Measurements from ENCODE around the gene FAM210A. TPM values are rescaled to one million over a fixed set of nuclear protein-coding genes. Genes with fewer than 3 reads are reported as not detected.
"Not testable (repeated sequence)": the region's sequence is repeated elsewhere in the genome, so short reads cannot be mapped to it uniquely, and the experiment has no call there.

Gene FAM210A
- total RNA-seq, 1 experiment from 2014 or later = 23.0 TPM

DNA sequence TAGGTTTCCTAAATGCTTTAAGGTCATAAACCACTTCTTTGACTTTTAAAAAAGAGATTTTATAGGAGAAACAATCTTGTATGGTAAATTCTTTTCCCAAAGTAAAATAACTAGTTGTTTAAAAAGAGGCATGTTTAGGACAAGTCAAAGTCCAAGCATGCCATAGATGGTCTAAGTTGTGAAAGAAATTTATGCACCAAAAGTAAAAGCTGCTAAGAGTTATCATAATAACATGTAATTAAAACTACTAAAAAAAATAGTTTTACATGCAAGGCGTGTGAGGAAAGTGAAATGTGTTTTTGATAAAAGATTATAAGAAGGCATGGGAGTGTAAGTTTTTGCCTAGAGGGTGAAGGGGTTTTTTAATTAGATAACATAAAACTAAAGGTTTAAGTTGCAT is 22.5 kb downstream of the FAM210A start:
- DNase-seq (ENCODE audit: low read depth) = peak; percentile 38

DNA sequence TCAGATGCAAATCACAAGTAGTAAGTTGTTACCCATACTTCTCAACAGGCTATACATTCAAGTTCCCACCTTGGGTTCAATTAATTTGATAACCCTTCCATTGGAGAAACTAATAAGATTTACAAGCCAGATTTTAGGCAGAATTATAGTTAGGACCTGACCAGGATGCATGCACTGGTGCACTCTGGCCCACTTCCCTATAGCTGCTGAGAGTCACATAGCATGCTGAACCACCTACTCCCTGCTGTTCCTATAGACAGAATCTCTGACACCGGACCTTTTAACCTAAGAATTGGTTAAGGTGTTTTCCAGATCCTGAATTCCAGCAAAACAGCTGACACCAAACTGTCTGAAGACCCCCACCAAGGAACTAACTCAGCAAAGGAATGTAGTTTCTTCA is 26.2 kb downstream of the FAM210A start:
- no peak for DNase-seq (ENCODE audit: low read depth)

DNA sequence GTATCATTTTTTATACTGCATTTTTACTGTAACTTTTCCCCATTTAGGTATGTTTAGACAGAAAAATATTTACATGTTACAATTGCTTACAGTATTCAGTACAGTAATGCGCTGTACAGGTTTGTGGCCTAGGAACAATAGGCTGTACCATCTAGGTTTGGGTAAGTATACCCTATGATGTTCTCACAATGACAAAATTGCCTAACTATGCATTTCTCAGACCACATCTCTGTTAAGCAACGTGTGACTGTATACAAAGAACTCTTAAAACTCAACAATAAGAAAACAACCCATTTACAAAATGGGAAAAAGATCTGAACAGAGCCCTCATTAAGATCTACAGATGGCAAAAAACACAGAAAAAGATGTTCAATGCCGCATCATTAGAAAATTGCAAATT is 29.4 kb downstream of the FAM210A start:
- no peak for DNase-seq (ENCODE audit: low read depth)

DNA sequence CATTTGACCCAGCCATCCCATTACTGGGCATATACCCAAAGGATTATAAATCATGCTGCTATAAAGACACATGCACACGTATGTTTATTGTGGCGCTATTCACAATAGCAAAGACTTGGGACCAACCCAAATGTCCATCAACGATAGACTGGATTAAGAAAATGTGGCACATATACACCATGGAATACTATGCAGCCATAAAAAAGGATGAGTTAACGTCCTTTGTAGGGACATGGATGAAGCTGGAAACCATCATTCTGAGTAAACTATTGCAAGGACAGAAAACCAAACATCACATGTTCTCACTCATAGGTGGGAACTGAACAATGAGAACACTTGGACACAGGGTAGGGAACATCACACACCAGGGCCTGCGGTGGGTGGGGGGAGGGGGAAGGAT is 31.0 kb downstream of the FAM210A start:
- DNase-seq (ENCODE audit: low read depth) = not testable (repeated sequence)

DNA sequence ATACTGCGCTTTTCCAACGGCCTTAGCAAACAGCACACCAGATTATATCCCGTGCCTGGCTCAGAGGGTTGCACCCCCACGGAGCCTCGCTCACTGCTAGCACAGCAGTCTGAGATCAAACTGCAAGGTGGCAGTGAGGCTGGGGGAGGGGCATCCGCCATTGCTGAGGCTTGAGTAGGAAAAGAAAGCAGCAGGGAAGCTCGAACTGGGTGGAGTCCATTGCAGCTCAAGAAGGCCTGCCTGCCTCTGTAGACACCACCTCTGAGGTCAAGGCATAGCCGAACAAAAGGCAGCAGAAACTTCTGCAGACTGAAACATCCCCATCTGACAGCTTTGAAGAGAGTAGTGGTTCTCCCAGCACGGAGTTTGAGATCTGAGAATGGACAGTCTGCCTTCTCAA is 36.3 kb downstream of the FAM210A start:
- DNase-seq (ENCODE audit: low read depth) = not testable (repeated sequence)

DNA sequence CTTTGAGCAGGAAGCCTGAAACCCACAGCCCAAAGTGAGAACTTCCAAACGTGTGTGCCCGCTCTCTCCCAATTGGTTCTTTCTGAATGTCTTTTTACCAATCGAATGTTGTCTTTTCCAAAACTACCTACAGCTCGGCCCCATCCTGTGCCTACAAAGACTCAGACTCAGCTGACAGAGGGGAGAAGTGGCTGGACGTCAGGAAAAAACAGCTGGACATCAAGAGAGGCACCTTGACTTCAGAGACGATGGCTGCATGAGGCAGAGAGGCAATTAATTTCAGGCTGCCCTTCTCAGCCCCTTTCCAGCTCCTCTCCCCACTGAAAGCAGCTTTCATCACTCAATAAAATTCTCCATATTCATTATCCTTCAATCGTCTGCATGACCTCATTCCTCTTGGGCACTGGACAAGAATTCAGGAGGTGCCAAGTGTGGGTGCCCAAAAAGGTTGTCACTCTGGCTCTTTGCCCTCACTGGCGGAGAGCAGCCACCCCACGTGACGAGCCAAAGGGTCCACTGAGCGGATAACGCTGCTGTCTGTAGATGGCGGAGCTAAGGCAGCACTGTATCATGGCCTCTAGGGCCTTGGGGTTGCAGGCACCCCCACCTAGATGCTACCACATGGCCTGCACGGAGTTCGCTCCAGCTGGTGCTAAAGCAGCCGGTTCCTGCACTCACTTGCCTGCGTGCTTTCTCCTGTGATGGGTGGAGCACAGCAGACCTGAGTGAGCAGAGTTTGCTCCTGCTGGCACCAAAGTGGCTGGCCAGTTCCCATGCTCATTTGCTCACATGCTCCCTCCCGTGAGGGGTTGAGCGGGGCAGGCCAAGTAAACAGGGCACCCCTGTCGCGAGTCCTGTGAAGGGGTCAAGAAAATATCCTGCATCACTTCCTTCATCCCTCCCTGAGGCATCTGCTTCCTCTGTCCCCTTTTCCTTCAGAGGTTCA is 37.9 kb downstream of the FAM210A start:
- no peak for DNase-seq (ENCODE audit: low read depth)

DNA sequence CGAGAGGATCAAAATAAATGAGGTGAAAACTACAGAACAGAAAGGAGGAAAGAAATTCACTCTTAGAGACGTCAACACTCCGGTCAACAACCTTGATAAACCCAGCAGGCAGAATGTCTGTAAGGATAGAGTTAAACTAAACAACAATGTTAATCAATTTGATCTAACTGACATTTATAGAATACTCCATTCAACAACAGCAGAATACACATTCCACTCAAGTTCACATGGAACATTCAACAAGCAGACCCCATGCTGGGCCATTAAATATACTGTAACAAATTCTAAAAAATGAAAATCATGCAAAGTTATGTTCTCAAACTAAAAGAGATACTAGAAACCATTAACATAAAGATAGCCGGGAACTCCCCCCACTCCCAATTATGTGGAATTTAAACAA is 41.8 kb downstream of the FAM210A start:
- DNase-seq (ENCODE audit: low read depth) = no peak

DNA sequence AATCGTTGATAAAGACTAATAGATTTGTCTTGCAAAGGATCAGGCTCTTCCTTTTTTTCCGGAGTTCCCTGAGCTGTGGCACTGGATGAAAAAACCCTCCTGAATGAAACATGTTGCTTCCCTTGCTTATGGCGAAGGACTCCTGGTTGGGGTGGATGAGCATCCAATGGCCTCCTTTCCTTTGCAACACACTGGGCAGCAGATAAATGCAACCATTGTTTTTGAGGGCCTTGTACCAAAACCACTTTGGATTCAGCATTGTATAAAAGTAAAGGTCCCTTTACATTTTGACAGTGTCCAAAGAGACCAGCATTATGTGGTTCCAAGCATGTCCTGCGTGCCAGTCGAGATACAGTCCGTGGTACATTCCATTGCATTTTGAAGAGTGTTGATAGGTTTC is 44.7 kb downstream of the FAM210A start:
- no peak for DNase-seq (ENCODE audit: low read depth)

DNA sequence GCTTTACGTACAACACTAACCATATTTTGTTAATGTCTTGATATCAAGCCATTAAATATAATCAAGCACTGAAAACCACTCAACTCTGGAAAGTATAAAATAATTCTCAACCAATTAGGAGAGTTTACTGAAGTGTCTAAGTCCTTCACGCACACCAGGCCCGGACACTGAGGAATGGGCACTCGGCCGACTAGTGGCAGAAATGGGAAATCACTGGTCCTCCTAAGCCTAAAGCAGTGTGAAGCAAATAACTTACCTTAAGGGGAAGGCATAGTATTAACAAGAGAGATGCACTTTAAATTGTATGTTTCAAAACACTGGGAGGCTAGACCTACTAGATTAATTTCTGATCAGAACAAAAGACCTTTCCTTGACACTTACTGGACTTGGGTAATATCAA is 45.7 kb downstream of the FAM210A start:
- no peak for DNase-seq (ENCODE audit: low read depth)

DNA sequence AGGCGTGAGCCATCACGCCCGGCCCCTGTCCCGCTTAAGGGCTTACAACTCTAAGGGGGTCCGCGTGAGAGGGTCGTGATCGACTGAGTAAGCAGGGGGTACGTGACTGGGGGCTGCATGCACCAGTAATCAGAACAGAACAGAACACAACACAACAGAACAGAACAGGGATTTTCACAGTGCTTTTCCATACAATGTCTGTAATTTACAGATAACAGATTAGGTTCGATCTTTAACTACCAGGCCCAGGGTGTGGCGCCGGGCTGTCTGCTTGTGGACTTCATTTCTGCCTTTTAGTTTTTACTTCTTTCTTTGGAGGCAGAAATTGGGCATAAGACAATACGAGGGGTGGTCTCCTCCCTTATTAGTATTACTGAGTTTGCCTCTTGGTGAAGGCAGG is 49.0 kb downstream of the FAM210A start:
- not testable (repeated sequence) for DNase-seq (ENCODE audit: low read depth)

DNA sequence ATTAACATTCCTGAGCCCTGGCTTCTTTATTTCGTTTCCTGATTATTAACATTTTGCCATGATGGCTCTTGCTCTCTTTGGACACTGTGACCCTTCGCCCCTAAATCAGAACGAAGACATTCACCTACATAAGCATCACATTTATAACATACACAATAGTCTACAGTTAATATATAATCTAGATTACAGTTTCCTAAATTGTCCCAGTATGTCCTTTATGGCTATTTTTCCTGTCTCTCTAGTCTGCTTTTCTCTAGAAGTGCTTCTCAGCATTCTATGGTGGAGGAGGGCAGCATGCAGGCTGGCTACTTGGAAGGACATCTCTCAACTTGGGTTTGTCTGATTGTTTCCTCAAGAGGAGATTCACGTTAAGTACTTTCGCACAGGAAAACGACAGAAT is 49.9 kb downstream of the FAM210A start:
- DNase-seq (ENCODE audit: low read depth) = no peak

DNA sequence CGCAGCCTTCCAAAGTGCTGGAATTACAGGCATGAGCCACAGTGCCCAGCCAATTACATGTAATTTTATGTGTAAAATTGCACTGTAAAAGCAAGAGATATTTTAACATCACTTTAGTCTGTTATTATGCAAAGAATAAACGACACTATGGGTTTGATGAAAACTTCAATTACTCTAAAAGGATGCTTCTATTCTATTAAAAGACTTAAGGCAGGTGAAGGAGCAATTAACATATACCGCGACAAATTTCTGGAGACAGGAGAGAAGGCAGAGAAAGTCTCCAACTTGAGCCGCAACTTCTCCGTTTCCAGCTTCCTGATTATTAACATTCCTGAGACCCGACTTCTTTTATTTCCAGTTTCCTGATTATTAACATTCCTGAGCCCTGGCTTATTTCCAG is 53.7 kb downstream of the FAM210A start:
- DNase-seq (ENCODE audit: low read depth) = no peak

DNA sequence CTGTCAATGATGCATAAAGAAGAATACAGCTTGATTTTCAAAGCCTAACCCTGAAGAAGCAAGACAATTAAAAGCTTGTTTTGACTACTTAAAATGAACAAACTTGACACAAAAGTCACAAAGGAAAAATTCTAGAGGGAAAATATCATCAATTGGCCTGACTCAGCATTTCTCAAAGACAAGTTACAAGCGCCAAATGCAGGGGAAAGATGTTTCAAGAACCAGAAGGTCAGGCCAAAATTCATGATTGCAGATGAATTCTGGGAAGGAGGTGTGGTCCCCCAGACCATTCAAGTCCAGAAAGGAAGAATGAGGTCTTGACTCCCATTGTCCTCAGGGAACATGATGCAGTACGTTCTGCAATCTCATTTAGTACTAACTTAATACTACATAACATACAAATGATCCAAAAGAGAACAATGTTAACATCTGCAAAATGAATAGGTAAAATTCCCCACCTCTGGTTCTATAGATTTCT is 64.5 kb downstream of the FAM210A start:
- DNase-seq (ENCODE audit: low read depth) = no peak

DNA sequence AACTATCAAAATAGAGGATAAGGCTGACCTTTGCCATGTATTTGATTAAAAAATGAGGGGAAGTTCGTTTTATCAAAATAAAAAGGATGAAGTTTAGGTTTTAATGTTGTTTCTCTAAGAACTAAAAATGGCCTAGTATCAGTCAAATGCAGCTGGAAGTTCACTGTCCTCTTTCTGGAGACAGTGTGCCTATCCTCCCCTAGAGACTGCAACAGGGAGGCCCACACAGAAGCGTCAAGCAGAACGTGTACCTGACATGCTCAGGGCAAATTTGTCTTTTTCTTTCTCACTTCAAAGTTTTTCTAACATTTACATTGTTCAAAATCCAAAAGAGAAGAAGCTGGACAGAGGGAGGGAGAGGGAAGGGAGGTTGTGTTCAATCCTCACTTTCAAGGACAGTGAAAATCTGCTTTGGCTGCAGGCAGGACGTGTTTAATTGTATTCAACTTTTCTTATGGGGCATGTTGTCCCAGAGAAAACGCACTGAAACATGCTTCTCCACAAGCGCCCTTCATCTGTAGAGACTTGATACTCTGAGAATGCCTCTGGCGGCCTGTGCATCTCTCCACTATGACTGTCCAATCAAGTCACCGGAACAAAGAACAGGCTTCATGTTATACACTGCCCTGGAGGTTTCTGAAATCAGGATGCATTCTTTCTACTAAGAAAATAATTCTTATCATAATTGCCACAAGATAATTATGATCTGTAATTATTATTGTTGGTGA is 65.1 kb downstream of the FAM210A start:
- no peak for DNase-seq (ENCODE audit: low read depth)

DNA sequence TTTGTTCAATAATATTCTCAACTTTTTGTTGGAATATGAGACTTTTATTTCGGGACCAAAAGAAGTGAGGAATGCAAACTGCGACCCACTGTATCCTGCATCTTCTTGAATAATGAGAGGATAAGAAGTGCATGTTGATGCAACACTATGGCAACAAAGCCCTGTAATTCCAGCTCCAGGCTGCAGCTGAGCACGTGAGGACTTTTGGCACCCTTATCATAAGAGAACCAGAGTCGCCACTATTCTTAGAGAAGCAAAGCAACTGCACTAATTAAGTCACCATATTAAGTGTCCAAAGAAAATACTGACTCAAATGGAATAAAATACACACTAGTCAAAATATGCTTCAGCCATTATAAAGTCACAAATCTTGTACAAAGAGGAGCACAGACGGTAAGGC is 65.8 kb downstream of the FAM210A start:
- DNase-seq (ENCODE audit: low read depth) = no peak

DNA sequence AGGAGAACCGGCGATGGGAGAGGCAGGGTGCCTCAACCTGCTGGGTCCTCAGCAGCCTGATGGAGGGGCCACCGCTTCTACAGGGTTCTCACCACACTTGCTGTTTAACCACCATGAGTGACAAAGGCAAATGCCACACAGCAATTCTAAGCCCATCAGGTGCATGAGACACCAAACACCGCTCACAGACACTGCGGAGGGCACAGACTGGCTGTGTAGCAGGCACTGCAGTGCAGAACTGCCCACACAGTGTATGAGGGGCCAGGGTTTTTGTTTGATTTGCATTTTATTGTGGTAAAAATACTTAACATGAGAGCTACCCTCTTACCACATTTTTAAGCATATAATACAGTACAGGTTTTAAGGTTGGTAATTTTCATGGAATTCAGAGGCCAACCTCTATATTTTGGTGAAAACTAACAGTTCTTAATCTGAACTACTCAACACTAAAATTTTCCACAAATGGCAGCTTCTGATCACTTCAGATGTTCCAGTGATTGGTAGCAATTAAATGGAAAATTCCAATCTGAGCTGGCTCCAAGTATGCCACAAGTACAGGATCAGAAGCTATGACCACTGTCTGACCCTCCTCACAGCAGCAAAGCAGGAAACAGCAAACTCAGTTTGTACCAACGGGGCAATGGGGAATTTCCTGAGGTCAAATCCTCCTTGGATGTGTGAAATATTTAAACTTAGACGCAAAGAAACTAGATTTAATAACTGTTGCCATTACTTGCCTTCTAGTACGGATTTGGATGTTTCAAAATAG is 67.7 kb downstream of the FAM210A start:
- no peak for DNase-seq (ENCODE audit: low read depth)

DNA sequence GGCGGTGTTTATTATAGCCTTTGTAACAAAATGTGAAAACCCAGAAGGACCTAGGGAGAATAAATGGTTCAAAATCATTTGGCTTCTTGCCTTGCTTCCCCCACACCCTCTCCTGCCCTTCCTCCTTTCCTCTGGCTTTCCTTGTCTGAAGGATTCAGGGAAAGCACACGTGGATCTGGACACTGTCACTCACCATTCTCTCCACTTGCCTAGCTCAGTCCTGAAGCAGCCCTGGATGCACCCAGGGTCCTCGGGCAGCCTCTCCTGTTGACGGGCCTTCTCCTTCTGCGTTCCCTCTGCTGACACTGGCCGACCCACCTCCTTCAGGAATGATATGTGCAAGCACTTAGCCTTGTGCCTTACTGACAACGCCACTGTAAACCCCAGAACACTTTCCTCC is 68.4 kb downstream of the FAM210A start:
- DNase-seq (ENCODE audit: low read depth) = no peak

DNA sequence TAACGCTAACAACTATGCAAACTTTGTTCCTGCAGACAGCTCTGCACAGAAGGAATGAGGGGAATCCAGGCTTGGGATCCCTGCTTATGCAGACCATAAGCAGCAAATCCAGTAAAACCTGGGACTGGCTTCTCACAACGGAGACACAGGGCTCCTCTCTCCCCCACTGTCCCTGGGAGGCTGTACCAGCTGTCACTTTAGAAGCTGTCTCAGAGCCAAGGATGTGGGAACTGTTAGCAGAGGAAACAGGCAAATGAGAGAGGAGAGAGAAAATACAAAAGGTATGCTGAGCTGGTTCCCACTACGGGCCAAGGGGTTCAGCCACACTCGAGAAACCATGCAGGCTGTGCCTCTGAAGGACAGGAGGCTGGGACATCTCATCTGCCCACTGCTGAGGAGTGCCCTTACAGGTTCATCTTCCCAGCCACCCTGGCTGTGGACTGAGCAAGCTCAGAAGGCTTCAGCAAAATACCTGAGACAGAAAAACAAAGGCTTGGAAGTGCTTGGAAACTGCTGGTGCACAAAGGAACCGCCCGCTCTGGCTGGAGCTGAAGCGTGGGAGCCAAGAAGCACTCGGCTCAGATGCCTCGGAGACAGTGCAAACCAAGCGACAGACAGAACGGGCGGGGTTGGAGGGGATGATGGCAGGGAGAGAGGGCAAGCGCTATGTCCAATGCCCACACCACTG is 72.5 kb downstream of the FAM210A start:
- DNase-seq (ENCODE audit: low read depth) = no peak

DNA sequence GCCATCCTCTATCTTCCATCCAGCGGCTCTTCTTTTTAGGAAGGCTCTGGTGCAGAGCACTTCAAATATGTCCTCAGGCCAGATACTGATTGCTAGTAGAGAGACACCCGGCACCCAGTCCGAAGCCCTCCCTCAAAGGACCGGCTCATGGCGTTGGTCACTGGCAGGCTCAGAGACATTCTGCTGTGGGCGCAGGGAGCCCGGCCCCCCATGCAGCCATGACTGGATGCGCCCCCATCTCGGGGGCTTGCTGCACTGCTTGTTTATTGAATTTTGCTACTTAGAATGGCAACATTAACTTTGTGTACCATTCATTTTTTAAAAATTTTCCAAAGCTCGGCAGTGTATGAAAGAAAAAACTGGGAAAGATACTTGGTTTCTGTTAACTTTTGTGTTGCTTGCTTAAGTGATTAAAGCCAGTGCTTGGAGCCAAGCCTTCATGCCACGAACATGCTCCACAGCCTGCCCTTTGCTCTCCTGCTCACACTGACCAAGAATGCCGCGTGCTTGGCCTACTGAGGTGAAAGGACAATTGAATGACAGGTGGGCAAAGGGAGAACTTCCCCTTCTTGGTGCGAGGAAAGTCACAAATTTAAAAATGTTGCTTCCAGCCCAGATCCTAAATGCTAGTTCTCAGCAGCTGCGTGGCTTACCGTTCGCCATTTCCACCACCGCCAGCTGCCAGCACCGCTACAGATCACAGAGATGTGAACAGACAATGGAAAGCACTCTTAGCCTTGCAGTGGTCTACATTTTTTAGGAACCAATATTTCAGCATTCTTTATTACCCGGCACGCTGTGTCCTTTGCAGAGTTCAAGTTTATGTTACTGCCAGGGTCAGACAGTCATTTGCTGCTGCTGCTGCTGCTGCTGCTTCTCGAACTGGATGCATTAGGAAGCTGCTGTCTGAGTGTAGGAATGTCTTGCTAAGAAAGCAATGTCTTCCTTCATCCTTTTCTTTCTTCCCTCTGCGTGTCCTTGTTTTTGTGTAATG is 76.7 kb downstream of the FAM210A start:
- no peak for DNase-seq (ENCODE audit: low read depth)

DNA sequence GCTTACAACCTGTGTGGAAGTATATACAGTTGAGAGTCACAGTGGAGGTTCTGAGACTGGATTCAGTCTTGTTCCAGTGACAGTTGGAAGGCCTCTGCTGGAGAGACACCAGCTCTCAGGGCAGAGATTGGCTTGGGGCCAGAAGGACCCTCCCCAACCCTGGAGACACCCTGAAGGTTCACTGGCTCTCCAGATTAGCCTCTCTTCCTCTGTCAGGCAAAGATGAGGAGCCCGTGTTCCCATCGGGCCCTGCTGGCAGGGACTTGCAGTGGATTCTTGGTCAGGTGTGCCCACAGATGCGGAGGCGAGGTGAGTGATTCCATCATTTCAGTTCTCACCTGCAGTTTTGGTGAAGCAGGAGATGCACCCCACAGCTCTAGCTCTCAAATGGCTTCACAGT is 78.6 kb downstream of the FAM210A start:
- DNase-seq (ENCODE audit: low read depth) = no peak

Measured in M059J (cell line).